Activated naive CD4-positive, alpha-beta T cell treated with anti-CD3 and anti-CD28 coated beads for 36 hours (primary cell): ENCODE measurements around the gene CLPTM1L. TPM values are rescaled to one million over a fixed set of nuclear protein-coding genes. Genes with fewer than 3 reads are reported as not detected.
"Not testable (repeated sequence)": the region's sequence is repeated elsewhere in the genome, so short reads cannot be mapped to it uniquely, and the experiment has no call there.

Source experiments
- CTCF ChIA-PET: fragments of 350-600 bp; sonication (Branson Sonifier 250); formaldehyde crosslinking; loops from one replicate; lab custom pipeline; 2021; ENCODE audit warnings: antibody characterized with exemption; lab: Charles Lee
- DNase-seq: peaks from one replicate; pipeline ENCODE4 v3.0.0-alpha.2; 2020
- H3K27ac Mint-ChIP-seq: one replicate; pipeline ENCODE4 v1.8.0; 2021; ENCODE audit warnings: mild to moderate bottlenecking, mixed read lengths
- H3K27me3 Mint-ChIP-seq: one replicate; pipeline ENCODE4 v1.8.0; 2021; ENCODE audit warnings: low read depth, mixed read lengths
- H3K36me3 Mint-ChIP-seq: one replicate; pipeline ENCODE4 v1.8.0; 2021; ENCODE audit warnings: low read depth, mixed read lengths
- H3K4me1 Mint-ChIP-seq: one replicate; pipeline ENCODE4 v1.8.0; 2021; ENCODE audit warnings: low read depth, mixed read lengths
- H3K4me3 Mint-ChIP-seq: one replicate; pipeline ENCODE4 v1.8.0; 2021; ENCODE audit warnings: mild to moderate bottlenecking, moderate library complexity, mixed read lengths
- H3K9me3 Mint-ChIP-seq: one replicate; pipeline ENCODE4 v1.8.0; 2021; ENCODE audit warnings: mixed read lengths
- intact Hi-C: fragments of 100-400 bp; cut with micrococcal nuclease; formaldehyde crosslinking; loops from one replicate; pipeline ENCODE4 v1.15.1; 2023
- total RNA-seq, 2 experiments: library from RNA; stranded (reverse); gene quantifications; one replicate each; pipeline ENCODE4 v1.2.3, GENCODE V29; 2021

Gene CLPTM1L
- total RNA-seq, 2 experiments from 2014 or later, result 48.0 to 48.5 TPM

DNA sequence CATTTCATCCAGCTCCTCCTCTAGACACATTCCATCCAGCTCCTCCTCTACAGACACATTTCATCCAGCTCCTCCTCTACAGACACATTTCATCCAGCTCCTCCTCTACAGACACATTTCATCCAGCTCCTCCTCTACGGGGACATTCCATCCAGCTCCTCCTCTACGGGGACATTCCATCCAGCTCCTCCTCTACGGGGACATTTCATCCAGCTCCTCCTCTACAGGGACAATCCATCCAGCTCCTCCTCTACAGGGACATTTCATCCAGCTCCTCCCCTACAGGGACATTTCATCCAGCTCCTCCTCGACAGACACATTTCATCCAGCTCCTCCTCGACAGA lies 18.4 kb downstream of the CLPTM1L start:
- H3K27ac Mint-ChIP-seq, H3K36me3 Mint-ChIP-seq, DNase-seq, H3K9me3 Mint-ChIP-seq, intact Hi-C loops, H3K4me1 Mint-ChIP-seq, H3K4me3 Mint-ChIP-seq, H3K27me3 Mint-ChIP-seq: not testable (repeated sequence)
- CTCF ChIA-PET, result interaction anchor here (1.2 kb wide), 1 partner anchor 53 kb away, joined by 3 read pairs; no protein-coding TSS in a partner anchor

- intact Hi-C loops, result no loop called here
- CTCF ChIA-PET, result interaction anchor here (1.2 kb wide), 1 partner anchor 54 kb away, joined by 3 read pairs; no protein-coding TSS in a partner anchor
- Mint-ChIP-seq H3K9me3 (no peaks in the 10 kb centered on the region), H3K36me3 (peaks cover 9% of the 10 kb centered on the region), H3K4me1 (no peaks in the 10 kb centered on the region), H3K27me3 (no peaks in the 10 kb centered on the region), H3K27ac (no peak overlapping the region), H3K4me3 (no peak overlapping the region)
- DNase-seq, result no peak
These were observed 18.9 kb downstream of the CLPTM1L start for GRCh38 chr5:1325870-1326531.

- Mint-ChIP-seq H3K36me3 (peaks cover 9% of the 10 kb centered on the region), H3K27me3 (no peaks in the 10 kb centered on the region), H3K9me3 (no peaks in the 10 kb centered on the region), H3K4me1 (no peaks in the 10 kb centered on the region), H3K27ac (no peak overlapping the region), H3K4me3 (no peak overlapping the region)
- CTCF ChIA-PET, result no interaction called here
- intact Hi-C loops, result no loop called here
- no peak for DNase-seq
These were observed 19.6 kb downstream of the CLPTM1L start for GRCh38 chr5:1325191-1325741.

- intact Hi-C loops, result no loop called here
- H3K9me3 Mint-ChIP-seq, result no peaks in the 10 kb centered on the region
- no peaks in the 10 kb centered on the region for H3K4me1 Mint-ChIP-seq
- CTCF ChIA-PET, result interaction anchor here (0.8 to 0.9 kb wide), 2 partner anchors 9 to 56 kb away, joined by 3 to 4 read pairs; no protein-coding TSS in a partner anchor
- no peak overlapping the region for H3K27ac Mint-ChIP-seq
- peaks cover 9% of the 10 kb centered on the region for H3K36me3 Mint-ChIP-seq
- no peak for DNase-seq
- no peak overlapping the region for H3K4me3 Mint-ChIP-seq
- no peaks in the 10 kb centered on the region for H3K27me3 Mint-ChIP-seq
These were observed 20.1 kb downstream of the CLPTM1L start for GRCh38 chr5:1324719-1325190.

DNA sequence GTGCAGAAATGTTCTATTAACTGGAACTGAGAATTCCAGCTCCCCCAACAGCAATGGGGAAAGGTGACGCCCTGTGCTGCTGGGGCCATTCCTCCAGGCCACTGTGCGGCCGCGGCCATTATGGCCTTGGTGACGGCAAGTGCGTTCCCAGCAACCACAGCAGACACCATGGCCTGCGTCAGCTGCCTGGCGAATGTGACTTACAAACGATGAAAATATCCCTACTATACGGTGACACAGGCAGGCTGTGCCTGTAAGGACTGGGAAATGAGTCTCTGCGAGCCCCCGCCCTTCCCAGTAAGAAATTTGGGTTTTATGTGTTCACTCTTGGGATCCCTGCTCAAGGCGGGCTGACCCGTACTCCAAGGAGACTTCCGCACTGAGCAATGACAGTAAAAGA lies 20.6 kb downstream of the CLPTM1L start:
- DNase-seq, result no peak
- Mint-ChIP-seq H3K27me3 (no peaks in the 10 kb centered on the region), H3K4me3 (no peak overlapping the region), H3K9me3 (no peaks in the 10 kb centered on the region), H3K36me3 (peaks cover 9% of the 10 kb centered on the region), H3K4me1 (no peaks in the 10 kb centered on the region), H3K27ac (no peak overlapping the region)
- CTCF ChIA-PET, result interaction anchor here (0.8 to 0.9 kb wide), 2 partner anchors 9 to 57 kb away, joined by 3 to 4 read pairs; no protein-coding TSS in a partner anchor
- intact Hi-C loops, result no loop called here

DNA sequence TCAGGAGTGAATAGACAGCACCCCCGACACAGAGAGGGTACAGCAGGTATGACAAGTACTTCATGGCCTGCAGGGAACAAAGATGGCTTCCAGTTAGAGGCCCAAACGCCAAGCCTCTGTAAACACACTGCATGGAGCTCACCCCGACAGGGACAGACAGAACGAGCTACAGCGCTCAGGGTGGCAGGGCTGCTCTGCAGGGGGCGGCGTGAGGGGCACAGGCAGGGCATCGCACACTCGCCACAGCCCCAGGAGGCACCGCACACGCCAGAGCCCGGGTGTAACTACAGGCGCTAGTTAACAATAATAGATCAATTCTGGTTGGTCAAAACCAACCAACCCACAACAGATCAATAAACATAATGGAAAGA lies 21.1 kb downstream of the CLPTM1L start:
- Mint-ChIP-seq H3K27ac (no peak overlapping the region), H3K4me1 (no peaks in the 10 kb centered on the region), H3K4me3 (no peak overlapping the region), H3K36me3 (peaks cover 11% of the 10 kb centered on the region), H3K27me3 (no peaks in the 10 kb centered on the region), H3K9me3 (no peaks in the 10 kb centered on the region)
- CTCF ChIA-PET, result interaction anchor here (0.8 to 0.9 kb wide), 2 partner anchors 8 to 57 kb away, joined by 3 to 4 read pairs; no protein-coding TSS in a partner anchor
- no peak for DNase-seq
- intact Hi-C loops, result no loop called here

GRCh38 chr5:1322955-1323802 lies 21.7 kb downstream of the CLPTM1L start:
- no peaks in the 10 kb centered on the region for H3K4me1 Mint-ChIP-seq
- intact Hi-C loops, result no loop called here
- DNase-seq, result no peak
- H3K9me3 Mint-ChIP-seq, result no peaks in the 10 kb centered on the region
- peaks cover 14% of the 10 kb centered on the region for H3K36me3 Mint-ChIP-seq
- H3K27ac Mint-ChIP-seq, result no peak overlapping the region
- CTCF ChIA-PET, result interaction anchor here (0.7 kb wide), 2 partner anchors 117 to 315 kb away, joined by 4 to 5 read pairs; no protein-coding TSS in a partner anchor
- no peak overlapping the region for H3K4me3 Mint-ChIP-seq
- H3K27me3 Mint-ChIP-seq, result no peaks in the 10 kb centered on the region

GRCh38 chr5:1322036-1322900 lies 22.6 kb downstream of the CLPTM1L start:
- Mint-ChIP-seq H3K4me1 (peaks cover 4% of the 10 kb centered on the region), H3K27me3 (no peaks in the 10 kb centered on the region), H3K4me3 (no peak overlapping the region), H3K36me3 (peaks cover 17% of the 10 kb centered on the region), H3K27ac (no peak overlapping the region), H3K9me3 (no peaks in the 10 kb centered on the region)
- intact Hi-C loops, result no loop called here
- CTCF ChIA-PET, result interaction anchor here (0.7 kb wide), 2 partner anchors 118 to 314 kb away, joined by 4 to 5 read pairs; no protein-coding TSS in a partner anchor
- no peak for DNase-seq

GRCh38 chr5:1321576-1321975 lies 23.3 kb downstream of the CLPTM1L start:
- Mint-ChIP-seq H3K27ac (no peak overlapping the region), H3K36me3 (peaks cover 20% of the 10 kb centered on the region), H3K9me3 (no peaks in the 10 kb centered on the region), H3K4me3 (no peak overlapping the region), H3K4me1 (peaks cover 9% of the 10 kb centered on the region), H3K27me3 (no peaks in the 10 kb centered on the region)
- DNase-seq, result no peak
- CTCF ChIA-PET, result no interaction called here
- intact Hi-C loops, result no loop called here

GRCh38 chr5:1320436-1321344 lies 24.2 kb downstream of the CLPTM1L start:
- DNase-seq, result no peak
- H3K27ac Mint-ChIP-seq, result no peak overlapping the region
- no peaks in the 10 kb centered on the region for H3K9me3 Mint-ChIP-seq
- CTCF ChIA-PET, result no interaction called here
- H3K27me3 Mint-ChIP-seq, result no peaks in the 10 kb centered on the region
- H3K36me3 Mint-ChIP-seq, result peaks cover 19% of the 10 kb centered on the region
- H3K4me3 Mint-ChIP-seq, result no peak overlapping the region
- intact Hi-C loops, result no loop called here
- H3K4me1 Mint-ChIP-seq, result peaks cover 18% of the 10 kb centered on the region
